ENCODE measurements around the gene GIPR.

Gene GIPR

GRCh38 chr19:45646345-45646698 is 21.7 kb upstream of the GIPR start:
- no peak for DNase-seq (ENCODE audit: extremely low read depth, low read depth)
- TF ChIP-seq CTCF (IDR thresholded peaks at IDR 0.05; ENCODE audit: low read depth, low read length, missing control alignments): no peak
- peak overlapping the region; percentile 27 for H3K4me3 ChIP-seq (replicated peaks; ENCODE audit: low read depth, low read length)

DNA sequence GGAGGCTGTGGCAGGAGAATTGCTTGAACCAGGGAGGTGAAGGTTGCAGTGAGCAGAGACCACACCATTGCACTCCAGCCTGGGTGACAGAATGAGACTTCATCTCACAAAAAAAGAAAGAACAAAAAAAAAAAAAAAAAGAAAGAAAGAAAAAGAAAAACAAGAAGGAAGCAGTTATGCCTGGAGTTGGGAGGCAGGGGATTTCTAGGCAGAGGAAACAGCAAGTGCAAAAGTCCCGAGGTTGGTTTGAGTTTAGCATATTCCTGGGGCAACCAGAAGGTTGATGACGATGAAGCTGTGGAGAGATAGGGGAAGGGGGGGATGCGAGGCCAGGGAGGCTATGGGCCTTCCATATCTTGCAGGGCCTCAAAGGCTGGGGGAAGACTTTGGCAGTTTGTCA is 17.3 kb upstream of the GIPR start:
- TF ChIP-seq CTCF (IDR thresholded peaks at IDR 0.05; ENCODE audit: low read depth, low read length, missing control alignments): no peak
- DNase-seq (ENCODE audit: extremely low read depth, low read depth): no peak
- H3K4me3 ChIP-seq (replicated peaks; ENCODE audit: low read depth, low read length): no peak overlapping the region

DNA sequence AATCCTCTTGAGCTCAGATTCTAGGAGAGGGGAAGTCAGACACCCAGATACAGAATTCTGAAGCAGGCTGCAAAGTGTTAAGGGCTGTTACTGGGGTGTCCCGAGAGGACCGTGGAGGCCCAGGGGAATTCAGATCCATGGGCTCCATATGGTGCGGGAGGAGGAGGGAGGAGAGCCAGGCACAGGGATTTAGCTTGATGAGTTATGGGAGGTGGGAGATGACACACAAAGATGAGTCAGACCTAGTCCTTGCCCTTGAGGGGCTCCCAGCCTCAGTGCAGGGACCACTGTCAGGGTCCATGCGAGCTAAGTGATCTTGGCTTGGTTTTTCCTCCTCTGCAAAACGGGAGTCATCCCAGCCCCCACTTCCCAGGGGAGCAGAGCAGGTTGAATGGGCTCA is 14.4 kb upstream of the GIPR start:
- no peak for DNase-seq (ENCODE audit: extremely low read depth, low read depth)
- no peak overlapping the region for H3K4me3 ChIP-seq (replicated peaks; ENCODE audit: low read depth, low read length)
- no peak for TF ChIP-seq CTCF (IDR thresholded peaks at IDR 0.05; ENCODE audit: low read depth, low read length, missing control alignments)

- DNase-seq (ENCODE audit: extremely low read depth, low read depth): no peak
- TF ChIP-seq CTCF (IDR thresholded peaks at IDR 0.05; ENCODE audit: low read depth, low read length, missing control alignments): no peak
- H3K4me3 ChIP-seq (replicated peaks; ENCODE audit: low read depth, low read length): no peak overlapping the region
These were observed 12.9 kb upstream of the GIPR start for GRCh38 chr19:45655073-45655472.

GRCh38 chr19:45657520-45658167 is 10.4 kb upstream of the GIPR start:
- no peak for DNase-seq (ENCODE audit: extremely low read depth, low read depth)
- TF ChIP-seq CTCF (IDR thresholded peaks at IDR 0.05; ENCODE audit: low read depth, low read length, missing control alignments): no peak

DNA sequence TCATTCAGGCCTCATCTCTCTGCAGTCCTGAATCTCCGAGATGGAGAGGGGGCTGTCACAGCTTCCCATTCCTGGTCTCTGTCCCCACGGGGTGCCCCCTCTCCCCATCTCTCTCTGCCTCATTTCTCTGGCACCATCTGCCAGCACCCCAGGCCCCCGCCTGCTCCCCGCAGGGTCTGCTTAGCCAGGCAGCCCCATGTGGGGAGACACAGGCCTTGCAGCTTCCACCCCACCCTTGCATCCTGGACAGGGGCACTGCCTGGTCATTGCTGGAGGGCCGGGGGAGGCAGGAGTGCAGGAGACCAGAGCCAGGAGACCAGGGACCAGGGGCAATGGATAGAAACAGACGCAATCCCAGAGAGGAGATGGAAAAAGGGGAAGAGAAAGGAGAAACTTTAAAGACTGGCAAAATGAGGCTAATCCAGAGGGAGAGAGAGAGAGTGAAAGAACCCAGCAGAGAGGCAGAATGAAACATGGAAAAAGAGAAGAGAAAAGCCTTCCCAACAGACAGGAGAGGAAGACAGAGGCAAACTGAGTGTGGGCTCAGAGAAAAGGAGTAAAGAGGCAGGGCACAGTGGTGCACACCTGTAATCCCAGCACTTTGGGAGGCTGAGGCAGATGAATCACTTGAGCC is 8.8 kb upstream of the GIPR start:
- TF ChIP-seq CTCF (IDR thresholded peaks at IDR 0.05; ENCODE audit: low read depth, low read length, missing control alignments): no peak
- DNase-seq (ENCODE audit: extremely low read depth, low read depth): no peak
- no peak overlapping the region for H3K4me3 ChIP-seq (replicated peaks; ENCODE audit: low read depth, low read length)

More at GRCh38 chr19:45657520-45658167, 10.4 kb upstream of the GIPR start:
- no peak overlapping the region for H3K4me3 ChIP-seq (replicated peaks; ENCODE audit: low read depth, low read length)
